Activated naive CD4-positive, alpha-beta T cell treated with anti-CD3 and anti-CD28 coated beads for 36 hours (primary cell): Measurements from ENCODE around the gene GPR32. TPM values are rescaled to one million over a fixed set of nuclear protein-coding genes. Genes with fewer than 3 reads are reported as not detected.
"Not testable (repeated sequence)": the region's sequence is repeated elsewhere in the genome, so short reads cannot be mapped to it uniquely, and the experiment has no call there.

ENCODE experiments used
- CTCF ChIA-PET: fragments of 350-600 bp; sonication (Branson Sonifier 250); formaldehyde crosslinking; loops from one replicate; lab custom pipeline; 2021; ENCODE audit warnings: antibody characterized with exemption; lab: Charles Lee
- DNase-seq: peaks from one replicate; pipeline ENCODE4 v3.0.0-alpha.2; 2020
- H3K27ac Mint-ChIP-seq: one replicate; pipeline ENCODE4 v1.8.0; 2021; ENCODE audit warnings: mild to moderate bottlenecking, mixed read lengths
- H3K27me3 Mint-ChIP-seq: one replicate; pipeline ENCODE4 v1.8.0; 2021; ENCODE audit warnings: low read depth, mixed read lengths
- H3K36me3 Mint-ChIP-seq: one replicate; pipeline ENCODE4 v1.8.0; 2021; ENCODE audit warnings: low read depth, mixed read lengths
- H3K4me1 Mint-ChIP-seq: one replicate; pipeline ENCODE4 v1.8.0; 2021; ENCODE audit warnings: low read depth, mixed read lengths
- H3K4me3 Mint-ChIP-seq: one replicate; pipeline ENCODE4 v1.8.0; 2021; ENCODE audit warnings: mild to moderate bottlenecking, moderate library complexity, mixed read lengths
- H3K9me3 Mint-ChIP-seq: one replicate; pipeline ENCODE4 v1.8.0; 2021; ENCODE audit warnings: mixed read lengths
- intact Hi-C: fragments of 100-400 bp; cut with micrococcal nuclease; formaldehyde crosslinking; loops from one replicate; pipeline ENCODE4 v1.15.1; 2023
- total RNA-seq, 2 experiments: library from RNA; stranded (reverse); gene quantifications; one replicate each; pipeline ENCODE4 v1.2.3, GENCODE V29; 2021

Gene GPR32
- total RNA-seq, 2 experiments from 2014 or later: not detected

GRCh38 chr19:50753879-50754278, 16.4 kb upstream of the GPR32 start:
- H3K9me3 Mint-ChIP-seq: no peaks in the 10 kb centered on the region
- H3K4me1 Mint-ChIP-seq: no peaks in the 10 kb centered on the region
- CTCF ChIA-PET: no interaction called here
- H3K27ac Mint-ChIP-seq: no peak overlapping the region
- peaks cover 18% of the 10 kb centered on the region for H3K27me3 Mint-ChIP-seq
- intact Hi-C loops: no loop called here
- no peak overlapping the region for H3K4me3 Mint-ChIP-seq
- H3K36me3 Mint-ChIP-seq: no peaks in the 10 kb centered on the region
- no peak for DNase-seq

GRCh38 chr19:50756244-50756643, 14.0 kb upstream of the GPR32 start:
- H3K4me3 Mint-ChIP-seq, intact Hi-C loops, H3K27ac Mint-ChIP-seq, H3K9me3 Mint-ChIP-seq, H3K36me3 Mint-ChIP-seq, H3K27me3 Mint-ChIP-seq, DNase-seq, H3K4me1 Mint-ChIP-seq: not testable (repeated sequence)
- CTCF ChIA-PET: interaction anchor here (1.2 kb wide), 1 partner anchor 28 kb away, joined by 4 read pairs; no protein-coding TSS in a partner anchor

- H3K27ac Mint-ChIP-seq, H3K9me3 Mint-ChIP-seq, H3K4me3 Mint-ChIP-seq, H3K4me1 Mint-ChIP-seq, intact Hi-C loops, H3K36me3 Mint-ChIP-seq, DNase-seq, H3K27me3 Mint-ChIP-seq, CTCF ChIA-PET: not testable (repeated sequence)
Measured at GRCh38 chr19:50757624-50758023, 12.6 kb upstream of the GPR32 start.

- H3K4me1 Mint-ChIP-seq, H3K27me3 Mint-ChIP-seq, intact Hi-C loops, H3K9me3 Mint-ChIP-seq, DNase-seq, H3K36me3 Mint-ChIP-seq, H3K4me3 Mint-ChIP-seq, H3K27ac Mint-ChIP-seq: not testable (repeated sequence)
- CTCF ChIA-PET: interaction anchor here (1.6 kb wide), 1 partner anchor 34 kb away, joined by 4 read pairs; no protein-coding TSS in a partner anchor
Measured at GRCh38 chr19:50759076-50759475, 11.2 kb upstream of the GPR32 start.

DNA sequence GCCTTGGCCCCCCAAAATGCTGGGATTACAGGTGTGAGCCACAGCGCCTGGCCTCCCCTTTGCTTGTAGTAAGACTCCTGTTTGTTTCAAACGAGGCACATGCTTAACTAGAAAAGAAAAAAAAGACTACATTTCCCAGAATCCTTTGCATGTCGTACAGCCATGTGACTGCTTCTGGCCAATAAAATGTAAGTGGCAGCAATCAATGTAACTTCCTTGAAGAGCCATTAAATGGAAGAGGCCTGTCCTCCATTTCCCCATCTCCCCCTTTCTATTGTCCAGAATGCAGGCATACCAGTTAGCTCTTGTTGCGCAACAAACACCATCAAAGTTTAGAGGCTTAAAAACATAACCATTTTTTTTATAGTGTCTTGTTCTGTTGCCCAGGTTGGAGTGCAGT, 10.4 kb upstream of the GPR32 start:
- Mint-ChIP-seq H3K27me3 (peaks cover 6% of the 10 kb centered on the region), H3K27ac (no peak overlapping the region), H3K9me3 (no peaks in the 10 kb centered on the region), H3K4me1 (no peaks in the 10 kb centered on the region), H3K4me3 (no peak overlapping the region), H3K36me3 (no peaks in the 10 kb centered on the region)
- intact Hi-C loops: no loop called here
- no peak for DNase-seq
- CTCF ChIA-PET: interaction anchor here (0.6 to 1.6 kb wide), 2 partner anchors 35 to 679 kb away, joined by 3 to 4 read pairs; no protein-coding TSS in a partner anchor

GRCh38 chr19:50761501-50761900, 8.8 kb upstream of the GPR32 start:
- H3K9me3 Mint-ChIP-seq, H3K27ac Mint-ChIP-seq, intact Hi-C loops, DNase-seq, H3K4me3 Mint-ChIP-seq, H3K36me3 Mint-ChIP-seq, H3K4me1 Mint-ChIP-seq, CTCF ChIA-PET: not testable (repeated sequence)
- peaks cover 11% of the 10 kb centered on the region for H3K27me3 Mint-ChIP-seq

DNA sequence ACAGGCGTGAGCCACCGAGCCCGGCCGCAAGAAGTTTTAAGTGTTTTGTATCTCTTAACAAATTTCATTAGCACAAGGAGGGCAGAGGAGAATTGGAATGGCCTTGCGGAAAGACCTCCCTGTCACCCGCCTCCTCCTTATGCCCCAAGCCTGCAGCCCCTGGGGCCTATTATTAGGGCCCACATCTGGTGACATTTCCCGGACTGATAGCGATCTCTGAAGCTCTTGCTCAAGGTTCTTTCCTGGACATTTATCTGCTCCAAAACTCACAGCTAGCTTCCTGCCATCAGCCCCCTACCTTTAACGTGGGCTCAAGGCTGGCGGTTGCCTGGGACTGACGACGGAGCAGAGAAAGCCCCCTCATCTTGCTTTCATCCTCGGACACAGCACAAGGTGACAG, 6.7 kb upstream of the GPR32 start:
- H3K4me3 Mint-ChIP-seq, H3K27ac Mint-ChIP-seq, DNase-seq, intact Hi-C loops, H3K36me3 Mint-ChIP-seq, H3K4me1 Mint-ChIP-seq, H3K9me3 Mint-ChIP-seq, CTCF ChIA-PET: not testable (repeated sequence)
- peaks cover 17% of the 10 kb centered on the region for H3K27me3 Mint-ChIP-seq

- Mint-ChIP-seq H3K4me3 (no peak overlapping the region), H3K9me3 (no peaks in the 10 kb centered on the region), H3K27ac (no peak overlapping the region), H3K36me3 (no peaks in the 10 kb centered on the region), H3K27me3 (peaks cover 17% of the 10 kb centered on the region), H3K4me1 (no peaks in the 10 kb centered on the region)
- intact Hi-C loops: no loop called here
- no peak for DNase-seq
- CTCF ChIA-PET: interaction anchor here (0.7 kb wide), 1 partner anchor 162 kb away, joined by 3 read pairs; no protein-coding TSS in a partner anchor
Measured at GRCh38 chr19:50764409-50764808, 5.9 kb upstream of the GPR32 start.

DNA sequence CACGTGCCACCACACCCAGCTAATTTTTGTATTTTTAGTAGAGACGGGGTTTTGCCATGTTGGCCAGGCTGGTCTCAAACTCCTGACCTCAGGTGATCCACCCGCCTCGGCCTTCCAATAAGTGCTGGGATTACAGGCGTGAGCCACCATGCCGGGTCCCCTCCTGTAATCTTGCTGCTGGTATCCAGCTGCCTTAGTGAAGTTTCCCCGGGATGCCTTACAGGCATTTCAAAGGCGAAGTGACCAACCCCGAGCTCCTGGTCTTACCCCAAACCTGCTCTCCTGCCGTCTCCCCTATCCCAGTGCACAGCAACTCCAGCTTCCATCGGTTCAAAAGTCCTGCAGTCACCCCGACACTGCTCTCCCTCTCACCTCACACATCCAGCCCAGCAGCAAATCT, 3.5 kb upstream of the GPR32 start:
- H3K36me3 Mint-ChIP-seq, H3K27ac Mint-ChIP-seq, H3K9me3 Mint-ChIP-seq, DNase-seq, intact Hi-C loops, H3K4me1 Mint-ChIP-seq, CTCF ChIA-PET, H3K4me3 Mint-ChIP-seq: not testable (repeated sequence)
- H3K27me3 Mint-ChIP-seq: peaks cover 23% of the 10 kb centered on the region

GRCh38 chr19:50767263-50767662, 3.0 kb upstream of the GPR32 start:
- H3K9me3 Mint-ChIP-seq, H3K4me1 Mint-ChIP-seq, intact Hi-C loops, H3K4me3 Mint-ChIP-seq, DNase-seq, H3K36me3 Mint-ChIP-seq, H3K27ac Mint-ChIP-seq, CTCF ChIA-PET: not testable (repeated sequence)
- peaks cover 23% of the 10 kb centered on the region for H3K27me3 Mint-ChIP-seq

- Mint-ChIP-seq H3K27me3 (peaks cover 23% of the 10 kb centered on the region), H3K4me1 (no peaks in the 10 kb centered on the region), H3K36me3 (no peaks in the 10 kb centered on the region), H3K4me3 (no peak overlapping the region), H3K9me3 (no peaks in the 10 kb centered on the region), H3K27ac (no peak overlapping the region)
- CTCF ChIA-PET: no interaction called here
- DNase-seq: no peak
- intact Hi-C loops: no loop called here
Measured at GRCh38 chr19:50768277-50768676, 2.0 kb upstream of the GPR32 start.

DNA sequence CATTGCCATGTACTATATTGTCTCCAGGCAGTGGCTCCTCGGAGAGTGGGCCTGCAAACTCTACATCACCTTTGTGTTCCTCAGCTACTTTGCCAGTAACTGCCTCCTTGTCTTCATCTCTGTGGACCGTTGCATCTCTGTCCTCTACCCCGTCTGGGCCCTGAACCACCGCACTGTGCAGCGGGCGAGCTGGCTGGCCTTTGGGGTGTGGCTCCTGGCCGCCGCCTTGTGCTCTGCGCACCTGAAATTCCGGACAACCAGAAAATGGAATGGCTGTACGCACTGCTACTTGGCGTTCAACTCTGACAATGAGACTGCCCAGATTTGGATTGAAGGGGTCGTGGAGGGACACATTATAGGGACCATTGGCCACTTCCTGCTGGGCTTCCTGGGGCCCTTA, 624 bp downstream of the GPR32 start:
- Mint-ChIP-seq H3K4me3 (no peak overlapping the region), H3K4me1 (no peaks in the 10 kb centered on the region), H3K27ac (no peak overlapping the region), H3K27me3 (peaks cover 19% of the 10 kb centered on the region), H3K9me3 (no peaks in the 10 kb centered on the region), H3K36me3 (no peaks in the 10 kb centered on the region)
- no peak for DNase-seq
- CTCF ChIA-PET: interaction anchor here (1.0 kb wide), 1 partner anchor 10 kb away, joined by 3 read pairs; no protein-coding TSS in a partner anchor
- intact Hi-C loops: no loop called here

DNA sequence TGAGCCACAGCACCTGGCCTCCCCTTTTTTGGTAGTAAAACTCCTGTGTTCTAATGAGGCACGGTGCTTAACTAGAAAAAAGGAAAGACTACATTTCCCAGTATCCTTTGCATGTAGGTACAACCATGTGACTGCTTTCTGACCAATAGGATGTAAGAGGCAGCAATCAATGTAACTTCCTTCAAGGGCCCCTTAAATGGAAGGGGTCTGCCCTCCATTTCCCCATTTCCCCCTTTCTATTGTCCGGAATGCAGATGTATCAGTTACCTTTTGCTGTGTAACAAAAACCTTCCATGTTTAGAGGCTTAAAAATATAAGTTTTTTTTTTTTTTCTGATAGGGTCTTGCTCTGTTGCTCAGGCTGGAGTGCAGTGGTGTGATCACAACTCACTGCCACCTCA, 2.2 kb downstream of the GPR32 start:
- Mint-ChIP-seq H3K36me3 (no peaks in the 10 kb centered on the region), H3K4me3 (no peak overlapping the region), H3K27me3 (peaks cover 17% of the 10 kb centered on the region), H3K4me1 (no peaks in the 10 kb centered on the region), H3K9me3 (no peaks in the 10 kb centered on the region), H3K27ac (no peak overlapping the region)
- CTCF ChIA-PET: interaction anchor here (0.6 kb wide), 1 partner anchor 234 kb away, joined by 3 read pairs; no protein-coding TSS in a partner anchor
- intact Hi-C loops: no loop called here
- no peak for DNase-seq
